Activated T-cell treated with anti-CD3 and anti-CD28 coated beads for 48 hours (primary cell): ENCODE results near the gene RASGRP2.

Source experiments
- DNase-seq: peaks from one replicate; pipeline ENCODE4 v3.0.0-alpha.2; 2020; ENCODE audit warnings: low read depth

The RASGRP2 gene

GRCh38 chr11:64743591-64744543 lies at the start of gene RASGRP2:
Gene RASGRP2, minus strand, starts transcription at chr11:64744142. Its CDS starts 1,276 bp downstream, at chr11:64742866.
- peak; percentile 77 for DNase-seq

- DNase-seq: no peak
These were observed 48.5 kb upstream of the RASGRP2 start for GRCh38 chr11:64792482-64792881.

- no peak for DNase-seq
These were observed 47.9 kb upstream of the RASGRP2 start for GRCh38 chr11:64791781-64792291.

GRCh38 chr11:64790205-64791095 lies 46.5 kb upstream of the RASGRP2 start:
- no peak for DNase-seq

DNA sequence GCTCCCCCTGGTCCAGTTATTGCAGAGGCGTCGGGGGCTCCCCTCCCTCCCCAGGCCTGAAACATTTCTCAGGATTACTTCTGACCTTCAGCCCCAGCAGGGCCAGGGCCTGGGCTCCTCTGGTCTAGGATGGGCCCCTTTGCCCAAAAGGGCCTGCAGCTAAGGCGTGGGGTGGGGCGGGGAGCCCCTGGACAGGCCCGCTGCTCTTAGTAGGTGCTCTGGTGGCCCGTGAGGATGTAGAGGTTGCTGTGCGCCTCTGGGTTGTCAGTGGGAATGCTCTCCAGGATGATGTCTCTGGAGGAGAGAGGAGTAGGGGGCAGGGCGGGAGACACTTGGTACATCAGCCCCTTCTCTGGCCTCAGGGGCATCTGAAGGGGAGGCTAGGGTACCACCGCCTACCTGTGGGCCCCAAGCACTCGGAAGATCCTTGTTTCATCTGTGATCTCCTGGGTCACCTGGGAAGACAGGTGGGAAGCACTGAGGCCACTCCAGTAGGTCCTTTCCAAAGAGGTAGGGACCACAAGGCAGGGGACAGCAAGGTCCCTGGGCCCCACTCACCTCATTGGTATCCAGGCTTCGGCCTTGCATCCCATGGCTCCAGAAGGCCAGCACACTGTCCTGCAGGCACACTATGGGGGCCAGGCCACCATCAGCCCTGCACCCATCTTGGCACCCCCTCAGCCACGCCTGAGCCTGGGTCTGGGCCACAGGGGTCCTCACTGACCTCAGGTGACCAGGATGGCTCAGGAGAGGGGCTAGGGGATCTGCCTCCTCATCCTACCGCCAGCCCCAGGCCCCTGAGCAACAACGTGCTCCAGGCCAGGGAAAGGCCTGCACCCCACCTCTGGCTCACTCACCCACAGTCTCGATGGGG lies 45.6 kb upstream of the RASGRP2 start:
- no peak for DNase-seq

DNA sequence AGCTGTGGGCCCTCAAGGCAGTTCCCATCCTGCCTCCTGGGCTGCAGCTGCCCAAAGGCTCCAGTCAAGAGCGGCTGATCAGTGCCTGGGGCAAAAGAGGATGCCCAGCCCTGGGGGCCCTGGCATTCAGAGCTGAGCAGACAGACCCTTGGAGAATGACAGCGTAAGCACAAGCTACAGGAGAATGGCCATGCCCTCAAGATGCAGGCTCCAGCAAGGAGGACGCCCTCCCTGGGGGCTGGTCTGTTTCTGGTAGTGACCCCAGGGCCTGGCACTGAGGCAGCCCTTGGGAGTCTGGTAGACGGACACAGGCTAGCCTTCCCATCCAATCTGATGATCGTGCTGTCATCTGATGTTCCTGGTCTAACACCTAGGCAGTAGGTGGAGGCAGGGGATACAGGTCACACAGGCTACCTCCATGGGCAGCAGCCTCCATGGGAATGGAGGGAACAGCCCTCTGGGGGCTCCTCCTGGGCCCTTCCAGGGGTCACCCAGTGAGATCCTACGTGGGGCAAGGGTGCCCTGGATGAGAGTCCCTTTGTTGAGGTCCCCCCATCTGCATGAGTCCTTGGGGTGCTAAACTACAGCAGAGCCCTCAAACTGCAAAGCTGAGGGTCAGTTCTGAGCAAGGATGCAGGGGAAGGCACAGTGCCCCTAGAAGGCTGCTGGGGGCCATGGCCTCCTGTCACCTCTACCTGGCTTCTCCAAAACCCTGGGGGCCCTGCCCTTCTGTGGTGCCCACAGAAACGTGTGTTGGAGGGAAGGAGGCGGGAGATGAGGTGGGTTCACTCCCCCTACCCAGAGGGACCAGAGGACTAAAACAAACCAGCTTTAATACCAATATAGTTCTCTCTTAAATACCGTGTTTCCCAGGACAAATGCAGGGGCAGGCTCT lies 44.6 kb upstream of the RASGRP2 start:
- no peak for DNase-seq

DNA sequence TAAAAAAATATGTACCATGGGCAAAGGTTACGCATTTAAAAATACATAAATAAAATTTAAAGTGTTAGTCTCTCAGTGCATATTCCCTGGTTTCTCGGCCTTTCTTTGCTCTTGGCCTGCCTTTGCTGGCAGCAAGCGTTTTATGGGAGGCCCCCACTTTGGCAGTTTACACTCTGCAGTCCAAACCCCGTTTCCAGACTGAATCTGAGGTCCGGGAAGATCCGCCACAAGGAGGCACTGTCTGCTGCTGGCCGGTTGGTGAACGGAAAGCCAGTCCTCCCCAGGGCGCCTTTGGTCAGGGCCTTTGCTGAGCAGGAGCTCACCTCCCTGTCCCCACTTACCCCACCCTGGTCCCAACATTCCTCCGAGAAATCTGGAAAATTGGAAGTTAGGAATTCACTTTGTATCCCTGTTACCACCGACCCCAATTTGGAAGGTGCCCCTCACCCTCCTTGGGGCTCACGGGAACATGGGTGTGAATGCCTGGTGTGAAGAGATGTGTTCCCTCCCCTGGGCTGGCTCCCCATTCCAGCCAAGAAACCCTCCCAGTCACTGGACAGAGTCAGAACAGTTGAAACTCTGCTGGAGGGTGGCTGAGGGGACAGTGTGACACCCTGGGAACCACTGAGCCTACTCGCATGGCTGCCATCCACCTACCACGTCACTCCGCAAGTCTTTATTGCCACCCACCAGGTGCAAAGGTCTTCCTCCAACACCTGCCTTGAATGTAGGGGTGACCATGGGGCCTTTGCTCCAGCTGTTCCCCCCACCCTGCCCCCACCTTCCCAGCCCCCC lies 43.8 kb upstream of the RASGRP2 start:
- DNase-seq: no peak

DNA sequence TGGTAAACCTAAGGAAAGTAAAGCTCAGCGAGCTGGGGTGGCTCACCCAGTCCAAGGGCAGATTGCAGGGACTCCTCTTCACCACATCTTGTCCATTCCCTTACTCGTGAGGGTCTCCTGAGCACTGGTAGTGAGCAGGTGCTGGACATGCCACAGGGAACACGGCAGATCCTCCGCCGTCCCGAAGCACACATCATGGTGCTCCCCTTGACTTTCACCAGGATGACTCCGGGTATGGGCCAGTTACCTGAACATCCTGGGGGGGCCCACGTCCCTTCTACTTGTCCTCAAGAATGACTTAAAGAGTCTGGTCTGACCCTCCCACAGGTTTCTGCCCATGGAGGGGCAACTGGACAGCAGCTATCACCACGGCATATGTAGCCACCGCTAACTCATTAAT lies 42.4 kb upstream of the RASGRP2 start:
- DNase-seq: no peak

DNA sequence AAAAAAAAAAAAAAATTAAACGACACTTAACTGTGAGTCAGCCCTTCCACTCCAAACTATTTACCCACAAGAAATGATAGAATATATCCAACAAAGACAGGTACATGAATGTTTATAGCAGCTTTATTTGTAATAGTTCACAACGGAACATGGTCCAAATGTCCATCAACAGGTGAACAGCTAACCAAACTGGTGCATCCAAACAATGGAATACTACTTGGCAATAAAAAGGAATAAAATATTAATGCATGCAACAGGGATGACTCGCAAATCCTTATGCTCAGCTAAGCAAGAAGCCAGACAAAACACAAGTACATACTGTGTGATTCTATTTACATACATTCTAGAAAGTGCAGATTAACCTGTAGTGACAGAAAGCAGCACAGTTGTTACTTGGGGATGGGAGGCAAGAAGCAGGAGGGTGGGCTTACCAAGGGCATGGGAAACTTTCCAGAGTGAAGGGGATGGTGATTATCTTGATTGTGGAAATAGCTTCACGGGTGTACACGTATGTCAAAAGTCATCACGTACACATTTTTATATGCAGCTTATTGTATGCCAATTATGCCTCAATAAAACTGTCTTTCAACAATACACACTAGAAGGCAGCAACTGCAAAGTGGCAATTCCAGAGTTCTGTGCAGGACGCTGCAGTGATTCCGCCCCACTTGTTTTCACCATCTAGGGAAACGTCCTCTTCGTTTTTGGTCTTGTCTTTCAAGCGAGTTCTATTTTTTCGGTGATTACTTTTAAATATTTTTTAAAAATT lies 41.1 kb upstream of the RASGRP2 start:
- no peak for DNase-seq

GRCh38 chr11:64778473-64779298 lies 34.7 kb upstream of the RASGRP2 start, which contains the start of gene SF1:
Gene SF1, minus strand, starts transcription at chr11:64778542. Its CDS starts 150 bp downstream, at chr11:64778392.
- DNase-seq: peak; percentile 98

- no peak for DNase-seq
These were observed 34.2 kb upstream of the RASGRP2 start for GRCh38 chr11:64778223-64778472.

DNA sequence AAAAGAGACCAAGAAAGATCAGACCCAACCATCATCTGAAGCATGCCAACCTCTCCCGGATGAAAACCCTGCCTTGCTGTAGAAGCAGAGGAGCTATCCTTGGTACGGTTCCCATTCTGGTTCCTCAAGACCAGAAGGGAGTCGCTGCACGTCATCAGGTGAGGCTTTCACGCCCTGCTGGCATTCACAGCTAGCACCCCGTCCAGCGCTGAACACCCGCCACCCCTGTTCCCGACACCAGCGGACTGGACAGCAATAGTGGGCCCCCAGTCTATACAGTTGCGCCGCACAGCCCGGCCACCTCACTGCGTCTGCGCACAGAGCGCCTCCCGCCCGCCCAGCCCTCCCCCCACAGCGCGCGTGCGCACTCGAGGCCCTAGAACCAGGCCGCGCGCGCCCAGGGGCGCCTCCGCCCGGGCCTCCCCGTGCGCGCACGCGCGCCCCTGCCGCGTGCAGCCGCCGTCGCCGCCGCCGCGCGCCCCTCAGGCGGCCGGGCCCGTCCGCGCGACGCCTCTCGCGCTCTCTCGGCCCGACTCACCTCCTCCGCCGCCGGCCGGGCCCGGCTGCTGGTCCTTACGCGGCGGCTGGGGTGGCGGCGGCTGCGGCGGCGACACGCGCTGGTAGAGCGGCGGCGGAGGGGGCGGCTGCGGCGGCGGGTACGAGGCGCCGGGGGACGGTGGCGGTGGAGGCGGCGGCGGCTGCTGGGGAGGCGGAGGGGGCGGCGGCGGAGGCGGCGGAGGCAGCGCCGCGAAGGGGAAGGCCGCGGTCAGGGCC lies 33.7 kb upstream of the RASGRP2 start:
- peak; percentile 81 for DNase-seq

DNA sequence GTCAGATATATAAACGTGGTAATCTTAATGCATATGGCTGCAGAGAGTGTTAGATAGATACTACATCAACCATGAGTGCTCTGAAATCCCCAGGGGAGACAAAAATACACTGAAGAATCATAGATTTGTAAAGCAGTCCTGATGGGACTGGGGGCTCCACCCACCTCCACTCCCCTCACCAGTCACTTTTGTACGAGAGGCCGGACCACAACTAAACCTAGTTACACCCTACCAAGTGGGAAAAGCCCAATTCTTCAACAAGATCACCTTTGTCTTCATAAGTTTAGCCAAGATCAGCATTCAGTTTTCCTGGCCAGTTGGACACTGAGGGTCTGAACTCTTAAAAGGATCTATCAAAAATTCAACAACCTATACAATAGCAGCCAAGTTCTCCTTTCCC lies 32.9 kb upstream of the RASGRP2 start:
- no peak for DNase-seq

DNA sequence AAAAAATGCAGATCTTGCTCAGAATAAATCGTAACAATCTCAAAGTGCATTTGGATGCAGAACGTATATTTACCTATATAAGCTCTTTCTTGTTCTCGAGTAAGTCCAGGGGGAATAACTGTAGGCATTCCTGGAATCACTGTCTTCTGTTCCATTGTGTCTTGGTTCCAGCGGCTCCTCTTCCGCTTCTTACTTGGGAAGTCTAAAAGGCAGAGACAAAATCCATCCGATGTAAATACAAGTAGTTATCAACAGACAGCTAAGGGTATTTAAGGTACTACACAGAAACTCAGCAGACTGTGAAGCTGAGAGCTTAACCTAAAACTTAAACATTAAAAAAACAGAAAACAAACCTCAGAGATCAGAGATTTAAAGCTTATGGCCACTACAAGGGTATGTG lies 32.5 kb upstream of the RASGRP2 start:
- DNase-seq: no peak

DNA sequence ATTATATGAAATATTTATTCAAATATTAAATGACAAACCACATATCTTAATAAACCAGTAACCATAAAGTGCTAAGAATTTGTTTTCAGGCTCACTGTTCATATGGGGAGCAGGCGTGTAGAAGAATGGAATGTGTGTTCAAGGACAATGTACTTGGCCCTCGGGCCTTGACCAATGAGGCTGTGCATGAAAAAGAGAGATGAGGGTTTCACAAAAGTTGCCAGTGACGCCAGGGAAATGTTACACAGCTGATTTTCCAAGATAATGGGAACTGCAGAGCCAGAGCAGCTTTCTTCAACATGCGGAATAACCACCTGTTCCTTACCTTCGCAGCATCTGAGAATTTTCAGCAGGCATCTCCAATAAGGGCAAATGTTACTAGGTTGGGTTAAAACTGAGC lies 30.2 kb upstream of the RASGRP2 start:
- no peak for DNase-seq

DNA sequence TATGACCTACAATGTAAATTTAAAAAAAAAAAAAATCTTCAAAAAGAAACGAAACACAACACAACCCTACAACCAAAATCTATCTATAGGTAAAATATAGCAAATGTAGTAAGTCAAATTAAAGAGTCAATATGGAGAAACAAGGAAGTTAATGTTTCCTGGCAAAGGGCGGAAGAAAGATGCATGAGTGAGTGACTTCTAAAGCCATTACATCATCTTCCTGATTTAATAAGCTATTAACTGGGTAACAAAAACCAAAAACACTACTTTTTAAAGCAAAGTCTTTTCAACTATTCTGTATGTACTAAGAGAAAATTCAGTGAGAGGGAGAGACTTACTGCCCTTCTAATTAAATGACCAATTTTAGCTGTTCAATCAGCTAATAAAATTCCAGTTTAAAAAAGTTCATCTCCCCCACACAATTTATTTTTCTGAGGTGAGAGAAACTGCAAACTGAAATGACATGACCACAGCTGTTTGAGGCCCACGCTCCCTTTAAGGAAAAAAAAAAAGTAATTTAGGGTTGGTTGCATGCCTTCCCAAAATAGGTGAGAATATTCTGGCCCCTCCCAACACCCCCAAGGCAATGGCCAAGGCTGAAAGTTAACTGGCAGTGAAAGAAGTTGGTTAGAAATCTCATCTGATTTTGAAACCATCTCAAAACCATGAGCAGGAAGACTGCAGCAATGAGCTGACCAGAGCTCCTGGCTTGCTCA lies 28.5 kb upstream of the RASGRP2 start:
- no peak for DNase-seq

GRCh38 chr11:64771861-64772260 lies 27.9 kb upstream of the RASGRP2 start:
- DNase-seq: no peak
